Measurements from ENCODE around the gene OR6C2.
"Not testable (repeated sequence)": the region's sequence is repeated elsewhere in the genome, so short reads cannot be mapped to it uniquely, and the experiment has no call there.

OR6C2 gene

DNA sequence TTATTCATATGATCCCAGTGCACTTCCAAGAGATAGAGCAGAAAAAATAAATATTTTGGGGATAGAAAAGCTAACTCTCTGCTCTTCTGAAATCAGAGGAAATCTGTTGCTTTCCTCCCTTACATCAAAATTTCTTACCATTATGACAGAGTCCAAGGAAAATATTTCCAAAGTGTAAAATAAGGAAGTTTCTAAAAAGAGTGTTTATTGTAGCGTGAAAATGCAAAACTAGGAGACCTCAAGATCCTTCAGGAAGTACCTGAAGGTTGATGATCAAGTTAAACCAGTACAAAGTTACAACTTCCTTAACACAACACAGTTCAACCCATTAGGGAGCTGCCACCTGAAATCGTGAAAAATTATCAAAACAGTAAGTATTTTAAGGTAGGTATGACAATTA lies at the start of gene OR6C2:
TSS of gene OR6C2 (plus strand) at position 301 of the 400 bp plus-strand sequence. CDS start 8,138 bp downstream, outside the sequence.
- no peak for DNase-seq

DNA sequence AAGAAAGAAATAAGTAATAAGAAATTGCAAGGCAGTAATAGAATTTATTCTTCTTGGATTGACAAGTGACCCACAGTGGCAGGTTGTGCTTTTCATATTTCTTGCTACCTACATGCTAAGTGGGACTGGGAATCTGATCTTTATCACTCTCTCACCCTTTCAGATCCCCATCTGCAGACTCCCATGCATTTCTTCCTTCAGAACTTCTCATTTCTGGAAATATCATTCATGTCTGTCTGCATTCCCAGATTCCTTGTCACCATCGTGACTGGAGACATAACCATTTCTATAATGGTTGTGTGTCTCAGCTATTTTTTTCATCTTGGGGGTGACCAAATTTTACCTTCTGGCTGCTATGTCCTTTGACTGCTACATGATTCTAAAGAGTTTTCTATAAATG lies 47.5 kb upstream of the OR6C2 start:
- no peak for DNase-seq

DNA sequence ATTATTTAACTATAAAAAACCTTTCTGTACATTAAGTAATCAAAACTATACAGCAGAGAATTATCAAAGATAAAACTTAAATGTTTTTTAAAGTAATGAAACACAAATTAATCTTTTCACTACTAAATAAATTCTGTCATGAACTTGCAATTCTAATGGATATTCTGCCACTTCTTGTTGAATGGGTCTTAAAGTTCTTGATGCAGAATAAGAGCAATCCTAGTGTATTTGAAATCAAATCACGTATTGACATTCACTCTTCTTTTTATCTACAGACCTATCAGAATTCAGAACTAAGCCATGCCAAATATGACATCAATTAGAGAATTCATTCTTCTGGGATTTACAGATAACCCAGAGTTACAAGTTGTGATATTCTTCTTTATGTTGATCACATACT lies 43.6 kb upstream of the OR6C2 start, which contains the start of gene OR6C65:
TSS of gene OR6C65 (plus strand) at position 301 of the 400 bp plus-strand sequence. CDS start at position 301, 0 bp downstream.
- no peak for DNase-seq

DNA sequence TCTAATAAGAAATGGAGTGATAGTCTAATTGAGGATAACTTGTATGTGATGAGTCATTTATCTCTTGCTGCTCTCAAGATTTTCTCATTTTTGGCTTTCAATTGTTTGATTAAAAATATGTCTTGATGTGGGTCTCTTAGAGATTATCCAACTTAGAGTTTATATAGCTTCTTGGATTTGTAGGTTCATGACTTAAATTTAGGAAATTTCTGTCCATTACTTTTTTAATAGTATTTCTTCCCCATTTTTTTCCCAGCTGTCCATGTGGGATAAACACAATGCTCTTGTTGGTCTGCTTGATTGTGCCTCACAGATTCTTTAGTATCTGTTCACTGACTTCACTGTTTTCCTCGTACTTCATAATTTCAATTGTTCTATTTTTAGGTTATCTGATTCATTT lies 36.0 kb upstream of the OR6C2 start:
- no peak for DNase-seq

DNA sequence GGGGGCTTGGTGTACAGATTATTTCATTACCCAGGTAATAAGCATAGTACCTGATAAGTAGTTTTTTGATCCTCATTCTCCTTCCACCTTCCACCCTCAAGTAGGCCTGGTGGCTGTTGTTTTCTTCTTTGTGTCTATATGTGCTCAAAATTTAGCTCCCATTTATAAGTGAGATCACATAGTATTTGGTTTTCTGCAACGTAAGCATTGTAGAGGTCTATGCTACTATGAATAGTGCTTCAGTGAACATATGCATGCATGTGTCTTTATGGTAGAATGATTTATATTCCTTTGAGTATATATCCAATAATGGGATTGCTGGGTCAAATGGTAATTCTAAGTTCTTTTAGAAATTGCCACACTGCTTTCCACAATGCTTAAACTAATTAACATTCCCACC lies 34.7 kb upstream of the OR6C2 start:
- not testable (repeated sequence) for DNase-seq

DNA sequence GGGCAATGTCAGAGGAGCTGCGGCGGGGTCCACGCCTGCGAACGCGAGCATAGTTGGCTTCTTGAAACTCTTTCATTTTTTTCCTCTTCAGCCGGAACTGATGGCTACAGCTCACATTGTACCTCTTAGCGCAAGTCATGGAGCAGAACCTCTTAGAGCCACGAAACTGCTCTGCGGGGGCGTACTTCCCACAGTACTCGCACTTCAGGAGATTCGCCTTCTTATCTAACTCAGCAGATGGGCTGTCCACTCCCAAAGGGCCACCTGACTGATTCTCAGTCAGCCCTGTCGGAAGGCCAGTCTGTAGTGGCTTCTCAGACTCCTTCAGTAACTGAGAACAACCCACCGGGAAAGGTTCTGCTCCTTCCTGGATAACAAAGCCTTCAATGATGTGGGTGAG lies 31.7 kb upstream of the OR6C2 start:
- DNase-seq = not testable (repeated sequence)

DNA sequence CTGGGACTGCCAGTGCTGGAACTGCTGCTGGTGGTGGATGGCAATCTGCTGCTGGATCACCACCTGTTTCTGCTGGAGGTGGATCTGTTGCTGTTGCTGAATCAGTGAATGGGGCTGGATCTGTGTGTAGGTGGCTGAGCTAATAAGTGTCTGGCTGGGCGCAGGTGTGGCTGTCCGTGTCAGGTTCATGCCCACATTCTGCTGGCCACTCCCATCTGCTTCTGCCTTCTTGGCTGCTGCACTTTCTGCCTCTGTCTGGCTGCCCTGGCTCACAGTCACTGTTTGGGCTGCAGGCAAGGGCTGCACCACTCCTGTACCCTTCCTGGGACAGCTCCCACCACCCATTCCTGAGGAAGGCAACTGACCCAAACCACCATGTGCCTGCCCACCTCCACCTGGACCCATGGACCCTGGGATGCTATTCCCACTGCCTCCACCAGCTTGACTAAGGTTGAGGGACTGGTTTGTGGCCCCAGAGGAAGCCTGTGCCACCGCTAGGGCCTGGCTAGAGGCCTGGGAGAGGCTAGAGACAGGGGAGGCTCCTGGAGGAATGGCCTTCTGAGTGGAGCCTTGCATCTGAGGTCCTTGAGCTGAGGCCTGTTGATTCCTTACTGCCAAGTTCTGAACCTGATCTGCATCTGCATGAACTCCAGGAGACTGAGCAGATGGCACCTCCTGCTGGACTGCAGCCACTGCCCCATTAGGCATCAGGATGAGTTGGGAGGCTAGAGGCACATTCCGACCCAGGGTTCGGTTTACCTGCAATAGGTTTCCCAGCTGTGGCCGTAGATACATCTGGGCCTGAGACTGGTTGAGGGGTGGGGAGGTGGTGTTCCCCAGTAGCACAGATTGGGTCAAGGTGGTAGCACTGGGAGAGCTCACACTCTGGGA lies 30.1 kb upstream of the OR6C2 start:
- not testable (repeated sequence) for DNase-seq

DNA sequence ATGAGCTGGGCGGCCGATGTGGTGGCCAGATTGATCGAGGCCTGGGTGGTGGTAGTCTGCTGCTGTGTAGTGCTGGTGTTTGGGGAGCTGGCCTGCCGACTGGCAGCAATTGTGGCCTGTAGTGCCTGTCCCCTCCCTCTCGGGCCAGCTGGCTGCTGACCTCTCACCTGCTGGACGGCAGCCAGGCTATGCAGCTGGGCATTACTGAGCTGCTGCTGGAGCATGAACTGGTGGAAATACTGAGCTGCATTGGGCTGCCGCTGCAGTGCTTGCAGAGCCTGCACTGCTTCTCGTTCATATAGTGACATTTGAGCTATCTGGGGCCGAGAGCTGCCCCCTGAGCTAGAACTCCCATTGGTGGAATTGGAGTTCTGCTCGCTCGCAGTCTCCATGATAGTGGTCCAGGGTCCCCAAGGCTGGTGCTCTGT lies 29.5 kb upstream of the OR6C2 start:
- not testable (repeated sequence) for DNase-seq

DNA sequence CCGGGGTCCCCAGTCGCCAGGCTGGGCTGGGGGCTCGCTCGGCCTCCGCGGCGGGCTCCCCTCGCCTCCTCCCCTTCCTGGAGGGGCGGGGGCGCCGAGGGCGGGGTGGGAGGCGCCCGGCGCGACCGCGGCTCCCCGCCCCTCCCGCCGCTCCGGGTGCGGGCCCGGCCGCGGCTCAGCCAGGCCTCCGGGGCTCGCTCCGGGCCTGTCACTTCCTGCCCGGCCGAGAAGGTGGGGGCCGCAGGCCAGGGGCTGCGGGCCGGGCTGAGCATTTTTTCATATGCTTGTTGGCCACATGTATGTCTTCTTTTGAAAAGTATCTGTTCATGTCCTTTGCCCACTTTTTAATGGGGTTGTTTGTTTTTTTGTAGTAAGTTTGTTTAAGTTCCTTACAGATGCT lies 29.0 kb upstream of the OR6C2 start:
- DNase-seq = not testable (repeated sequence)

DNA sequence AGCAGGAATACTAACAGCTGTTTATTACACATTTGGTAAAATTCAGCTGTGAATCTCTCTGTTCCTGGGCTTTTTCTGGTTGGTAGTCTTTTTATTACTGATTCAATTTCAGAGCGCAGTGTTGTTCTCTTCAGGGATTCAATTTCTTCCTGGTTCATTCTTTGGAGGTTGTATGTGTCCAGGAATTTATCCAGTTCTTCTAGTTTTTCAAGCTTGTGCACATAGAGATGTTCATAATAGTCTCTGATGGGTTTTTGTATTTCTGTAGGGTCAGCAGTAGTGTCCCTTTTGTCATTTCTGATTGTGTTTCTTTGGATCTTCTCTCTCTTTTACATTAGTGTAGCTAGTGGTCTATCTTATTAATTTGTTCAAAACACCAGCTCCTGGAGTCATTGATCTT lies 26.9 kb upstream of the OR6C2 start:
- no peak for DNase-seq

DNA sequence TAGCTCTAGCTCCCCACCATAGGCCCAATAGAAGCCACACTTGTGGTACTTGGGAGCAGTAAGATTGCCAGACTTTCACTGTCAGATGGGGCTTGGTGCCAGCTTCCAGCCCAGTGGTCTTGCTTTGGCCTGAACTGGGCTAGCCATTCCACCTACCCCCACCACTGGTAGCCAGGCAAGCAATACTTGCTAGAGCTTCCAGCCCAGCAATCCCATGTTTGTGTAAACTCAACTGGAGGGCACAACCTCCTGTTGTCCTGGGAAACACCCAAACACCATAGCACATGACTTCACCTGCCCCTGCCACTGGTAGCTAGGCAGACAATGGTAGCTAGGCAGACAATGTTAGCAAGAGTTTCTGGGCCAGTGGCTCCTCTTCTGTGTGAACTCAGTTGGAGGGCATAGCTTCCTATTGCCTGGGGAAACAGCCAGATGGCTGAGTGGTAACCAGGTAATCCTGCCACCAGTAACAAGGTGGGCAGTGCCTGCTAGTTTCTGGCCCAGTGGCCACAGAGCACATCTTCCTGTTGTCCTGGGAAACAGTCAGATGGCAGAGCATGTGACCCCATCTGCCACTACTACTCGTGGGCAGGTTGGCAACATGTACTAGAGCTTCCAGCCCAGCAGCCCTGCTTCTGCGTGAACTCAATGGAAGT lies 23.4 kb upstream of the OR6C2 start:
- DNase-seq = no peak

DNA sequence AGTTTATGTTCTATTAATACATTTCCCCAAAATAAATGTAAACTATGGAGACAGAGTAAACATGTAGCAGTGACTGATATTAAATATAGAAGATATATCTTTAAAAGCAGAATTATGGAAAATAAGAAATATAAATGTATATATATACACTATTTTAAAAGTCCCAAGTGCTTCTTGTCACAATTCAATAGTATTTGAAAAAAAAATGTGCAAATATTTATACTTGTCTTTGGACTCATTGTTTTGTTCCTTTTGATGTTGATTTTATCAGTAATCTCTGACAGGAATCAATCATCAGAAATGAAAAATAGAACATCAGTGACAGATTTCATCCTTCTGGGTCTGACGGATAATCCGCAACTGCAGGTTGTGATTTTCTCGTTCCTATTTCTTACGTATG lies 17.9 kb upstream of the OR6C2 start, which contains the start of gene OR6C76:
TSS of gene OR6C76 (plus strand) at position 301 of the 400 bp plus-strand sequence. CDS start at position 301, 0 bp downstream.
- DNase-seq = no peak

DNA sequence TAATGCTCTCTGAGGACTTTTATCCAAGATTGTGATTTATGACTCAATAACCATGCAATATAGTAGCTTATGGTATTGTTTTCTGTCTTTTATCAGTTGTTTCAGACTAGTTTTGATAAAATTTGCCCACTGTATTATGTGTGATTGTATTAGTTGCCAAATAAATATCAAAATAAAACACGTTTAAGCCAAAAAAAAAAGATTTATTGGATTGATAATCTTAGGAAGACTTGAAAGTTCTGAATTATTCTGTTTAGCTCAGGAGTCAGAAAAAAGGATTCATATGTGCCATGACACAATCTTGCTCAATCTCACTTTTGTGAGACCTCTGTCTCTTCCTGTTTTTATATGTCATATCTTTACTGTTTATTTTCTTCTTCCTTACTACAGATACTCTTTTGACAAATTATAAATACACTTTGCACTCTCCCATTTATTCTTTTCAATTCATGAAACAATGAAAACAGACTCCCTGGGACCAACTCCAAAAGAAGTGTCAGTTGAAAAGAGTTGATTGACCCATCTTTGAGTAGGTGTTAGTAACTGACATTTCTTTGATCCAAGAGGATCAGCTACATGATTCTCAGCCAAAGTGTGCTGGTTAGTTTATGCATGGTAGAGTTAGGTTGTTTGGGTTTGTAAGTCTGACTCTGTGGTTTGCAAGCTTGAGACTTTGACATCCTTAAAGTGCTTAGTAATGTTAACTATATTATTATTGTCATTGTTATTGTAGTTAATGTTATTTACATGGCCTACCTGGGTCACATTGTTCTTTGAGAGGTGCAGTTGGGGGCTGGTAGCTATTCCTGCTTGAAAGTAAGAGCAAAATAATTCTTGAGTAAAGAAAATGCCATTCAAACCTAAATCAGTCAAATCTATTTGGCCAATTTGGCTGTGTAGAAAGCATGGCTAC lies 15.3 kb upstream of the OR6C2 start:
- DNase-seq = no peak

DNA sequence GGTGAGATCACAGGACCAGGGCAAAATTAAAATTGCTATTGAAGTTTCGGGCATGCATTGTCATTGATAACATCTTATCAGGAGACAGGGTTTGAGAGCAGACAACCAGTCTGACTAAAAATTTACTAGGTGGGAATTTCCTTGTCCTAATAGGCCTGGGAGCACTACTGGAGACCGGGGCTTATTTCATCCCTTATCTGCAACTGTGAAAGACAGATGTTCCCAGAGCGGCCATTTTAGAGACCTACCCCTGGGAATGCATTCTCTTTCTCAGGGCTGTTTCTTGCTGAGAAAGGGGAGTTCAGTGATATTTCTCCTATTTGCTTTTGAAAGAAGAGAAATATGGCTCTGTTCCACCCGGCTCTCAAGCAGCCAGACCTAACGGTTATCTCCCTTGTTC lies 2.6 kb upstream of the OR6C2 start:
- DNase-seq = not testable (repeated sequence)

DNA sequence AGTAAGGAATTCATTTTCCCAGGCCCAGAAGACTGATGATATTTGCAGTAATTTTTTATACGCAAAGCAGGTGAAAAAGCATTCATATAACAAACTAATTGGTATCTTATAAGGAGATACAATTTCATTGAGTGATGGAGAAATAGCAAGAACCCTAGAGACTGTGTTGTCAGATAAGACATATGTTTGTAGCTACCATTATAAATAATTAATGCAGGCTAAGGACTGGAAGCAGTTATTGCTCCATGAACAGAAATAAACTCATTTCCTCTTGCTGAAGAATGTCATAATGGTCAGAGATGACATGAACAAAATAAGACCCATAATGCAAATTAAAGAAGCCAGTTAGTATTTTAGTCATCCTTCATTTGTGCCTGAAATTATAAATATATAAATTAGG lies 1.5 kb downstream of the OR6C2 start:
- DNase-seq = no peak

DNA sequence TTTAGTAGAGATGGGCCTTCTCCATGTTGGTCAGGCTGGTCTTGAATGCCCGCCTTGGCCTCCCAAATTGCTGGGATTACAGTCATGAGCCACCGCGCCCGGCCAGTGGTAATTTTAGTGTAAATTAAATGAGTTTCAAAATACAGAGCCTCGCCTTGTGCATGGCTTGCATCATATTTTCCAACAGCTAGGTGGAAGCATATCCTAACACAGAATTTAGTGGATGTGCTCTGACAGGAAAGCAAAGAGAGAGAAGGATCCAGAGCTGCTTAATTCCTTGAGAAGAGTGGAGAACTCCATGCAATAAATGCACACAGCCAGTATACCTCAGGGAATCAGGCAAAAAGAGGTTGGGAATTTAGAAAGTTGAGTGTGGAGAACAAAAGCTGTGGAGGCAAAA lies 2.5 kb downstream of the OR6C2 start:
- DNase-seq = no peak

DNA sequence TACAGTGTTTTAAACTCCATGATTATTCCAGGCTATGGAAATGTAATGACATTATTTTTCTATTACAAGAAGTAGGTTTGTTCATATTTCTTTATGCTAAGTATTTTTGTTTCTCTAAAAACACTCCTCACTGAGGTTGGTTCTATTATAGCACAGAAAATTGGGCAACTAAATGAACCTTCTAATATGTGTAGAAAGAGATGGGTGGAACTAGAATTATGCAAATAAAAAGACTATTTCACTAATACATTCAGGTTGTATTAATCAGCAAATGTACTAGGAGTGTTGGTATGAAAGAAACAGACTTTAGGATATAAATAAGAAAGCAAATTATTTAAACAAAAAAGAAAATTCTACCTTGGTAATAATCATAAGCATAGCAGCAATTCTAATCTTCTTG lies 4.9 kb downstream of the OR6C2 start:
- DNase-seq = no peak

DNA sequence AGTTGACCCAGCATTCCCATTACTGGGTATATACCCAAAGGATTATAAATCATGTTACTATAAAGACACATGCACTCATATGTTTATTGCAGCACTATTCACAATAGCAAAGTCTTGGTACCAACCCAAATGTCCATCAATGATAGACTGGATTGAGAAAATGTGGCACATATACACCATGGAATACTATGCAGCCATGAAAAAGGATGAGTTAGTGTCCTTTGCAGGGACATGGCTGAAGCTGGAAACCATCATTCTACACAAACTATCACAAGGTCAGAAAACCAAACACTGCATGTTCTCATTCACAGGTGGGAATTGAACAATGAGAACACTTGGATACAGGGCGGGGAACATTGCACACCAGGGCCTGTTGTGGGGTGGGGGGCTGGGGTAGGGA lies 21.1 kb downstream of the OR6C2 start:
- not testable (repeated sequence) for DNase-seq

DNA sequence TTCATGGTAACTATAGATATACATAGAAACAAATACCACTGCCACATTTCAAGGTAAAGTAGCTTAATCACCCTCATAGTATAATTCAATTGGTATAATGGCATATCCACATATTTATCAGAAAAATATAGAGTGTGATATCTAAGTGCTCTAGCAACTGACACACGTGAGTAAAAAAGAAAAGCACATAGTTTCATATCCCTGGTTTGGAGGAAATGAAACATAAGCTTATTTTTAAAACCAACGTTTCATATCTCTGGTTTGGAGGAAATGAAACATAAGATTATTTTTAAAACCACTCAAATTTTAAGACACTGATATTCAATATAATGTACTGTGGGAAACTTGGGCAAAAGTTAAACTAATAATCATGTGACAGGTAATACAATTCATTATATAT lies 24.0 kb downstream of the OR6C2 start:
- DNase-seq = no peak

DNA sequence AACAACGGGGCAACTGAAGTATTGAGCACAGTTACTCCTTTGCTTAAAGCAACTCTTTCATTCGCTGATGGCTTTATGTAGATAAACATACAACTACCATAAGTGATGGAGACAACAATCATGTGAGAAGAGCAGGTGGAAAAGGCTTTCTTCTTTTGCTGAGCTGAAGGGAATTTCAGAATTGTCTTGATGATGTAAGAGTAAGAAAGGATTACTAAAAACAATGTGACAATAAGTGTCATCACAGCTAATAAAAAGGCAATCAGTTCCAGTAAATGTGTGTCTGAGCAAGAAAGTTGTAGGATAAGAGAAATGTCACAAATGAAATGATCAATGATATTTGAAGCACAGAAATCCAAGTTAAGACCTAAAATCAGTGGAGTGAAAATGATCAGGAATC lies 25.4 kb downstream of the OR6C2 start:
- no peak for DNase-seq

DNA sequence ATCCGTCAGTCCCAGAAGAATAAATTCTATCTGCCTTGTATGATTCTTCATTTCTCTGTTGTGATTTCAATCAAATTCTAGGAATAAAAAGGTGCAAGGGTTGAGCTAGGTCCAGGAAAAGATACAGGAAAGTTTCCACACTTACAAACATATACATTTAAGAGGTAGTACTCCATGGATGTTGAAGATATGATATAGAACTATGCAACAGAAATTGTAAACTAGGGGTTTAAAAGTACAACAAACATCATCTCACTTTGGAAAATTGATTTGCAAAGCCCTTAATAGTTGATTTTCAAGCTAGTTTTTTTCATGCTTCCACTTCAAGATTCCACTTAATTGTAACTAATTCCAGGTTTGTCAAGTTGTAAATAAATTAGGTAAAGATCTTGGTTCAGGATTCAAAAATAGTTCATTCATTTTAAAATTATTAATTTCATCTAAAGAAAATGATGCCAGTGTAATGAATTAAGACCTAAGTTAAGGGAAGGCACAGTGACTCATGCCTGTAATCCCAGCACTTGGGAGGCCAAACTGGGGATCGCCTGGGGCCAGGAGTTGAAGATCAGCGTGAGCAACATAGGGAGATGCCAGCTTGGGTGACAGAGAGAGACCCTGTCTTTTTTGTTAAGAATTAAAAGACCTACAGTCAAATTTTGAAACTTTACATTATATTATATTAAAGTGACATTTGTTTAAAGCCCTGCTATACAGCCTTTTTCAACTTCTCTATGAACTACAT lies 26.4 kb downstream of the OR6C2 start, which contains the start of gene OR6C70:
TSS of gene OR6C70 (minus strand) at position 51 of the 742 bp plus-strand sequence. CDS start at position 51, 0 bp downstream.
- DNase-seq = no peak

Data from hypothalamus (tissue), 51 donors.